HepG2 (cell line): ENCODE data around the gene RBP5. TPM values are rescaled to one million over a fixed set of nuclear protein-coding genes. Genes with fewer than 3 reads are reported as not detected.
A peak's percentile ranks its signal among the peaks of the same experiment; 100 is the strongest.

Source experiments
- FIP1L1 ChIP-seq: fragments of 200-400 bp; formaldehyde crosslinking; IDR thresholded peaks from 2 replicates; pipeline ENCODE4 v1.6.1; 2018; ENCODE audit warnings: low read depth, mild to moderate bottlenecking, low read length, moderate library complexity, borderline replicate concordance; ENCODE audit not compliant: insufficient read depth
- FOXJ3 ChIP-seq: sonication (generic); formaldehyde crosslinking; IDR thresholded peaks from 2 replicates; pipeline ENCODE4 v1.4.0; 2020; ENCODE audit warnings: missing genetic modification reagents, mild to moderate bottlenecking, borderline replicate concordance
- KLF13 ChIP-seq: sonication (generic); formaldehyde crosslinking; IDR thresholded peaks from 2 replicates; pipeline ENCODE4 v1.4.0; 2020; ENCODE audit warnings: mild to moderate bottlenecking, missing genetic modification reagents
- MAF1 ChIP-seq: sonication (generic); formaldehyde crosslinking; IDR thresholded peaks from 2 replicates; pipeline ENCODE4 v1.5.0; 2020; ENCODE audit warnings: missing genetic modification reagents, borderline replicate concordance
- NR2F1 ChIP-seq, 2 experiments: fragments of 450-650 bp in 1 of 2; formaldehyde crosslinking in 1 of 2; IDR thresholded peaks; 2 replicates each; pipeline versions ENCODE4 v1.5.0 to v1.6.1; 2016 to 2020; ENCODE audit warnings: mild to moderate bottlenecking in 1 of 2, missing compliant biosample characterization in 1 of 2, missing genetic modification reagents in 1 of 2, moderate library complexity in 1 of 2
- RELA ChIP-seq: sonication (generic); formaldehyde crosslinking; IDR thresholded peaks from 2 replicates; pipeline ENCODE4 v1.4.0; 2020; ENCODE audit warnings: missing genetic modification reagents
- RFX5 ChIP-seq: IDR thresholded peaks from 2 replicates; pipeline ENCODE4 v1.6.1; 2011; ENCODE audit warnings: low read depth, low read length, improper control_type of control experiment
- RFXANK ChIP-seq: IDR thresholded peaks from 2 replicates; pipeline ENCODE4 v1.6.1; 2016
- TCF12 ChIP-seq, 2 experiments: fragments of 450-650 bp in 1 of 2; sonication (generic) in 1 of 2; formaldehyde crosslinking in 1 of 2; IDR thresholded peaks; 2 replicates each; pipeline versions ENCODE4 v1.6.1 to v1.8.0; 2017 to 2022; ENCODE audit warnings: antibody characterized with exemption in 1 of 2, mild to moderate bottlenecking in 1 of 2, missing genetic modification reagents in 1 of 2, moderate library complexity in 1 of 2
- ZBTB49 ChIP-seq: sonication (generic); formaldehyde crosslinking; IDR thresholded peaks from 2 replicates; pipeline ENCODE4 v1.4.0; 2020; ENCODE audit warnings: missing genetic modification reagents, borderline replicate concordance
- ZFP41 ChIP-seq: sonication (generic); formaldehyde crosslinking; IDR thresholded peaks from 2 replicates; pipeline ENCODE4 v1.4.0; 2020; ENCODE audit warnings: mild to moderate bottlenecking, missing genetic modification reagents, borderline replicate concordance
- polyA plus RNA-seq, 8 experiments: library from polyadenylated mRNA; depleted of rRNA in 3 of 8; stranded (reverse) in 7 of 8; unstranded in 1 of 8; fragments of >200 nt; fragmentation: Illumina TruSeq in 4 of 8; extraction: Trizol in 4 of 8; gene quantifications; 2 replicates each; pipeline versions ENCODE4 v1.2.1 to v1.2.3, GENCODE V29; 2011 to 2016; ENCODE audit warnings: low read depth in 4 of 8, missing spikeins in 1 of 8, mixed read lengths in 1 of 8; ENCODE audit not compliant: insufficient read depth in 1 of 8
- total RNA-seq, 5 experiments: library from RNA; depleted of rRNA; stranded (reverse); fragments of >200 nt; fragmentation: Illumina TruSeq; extraction: Trizol; gene quantifications; 2 replicates each; pipeline ENCODE4 v1.2.3, GENCODE V29; 2016; ENCODE audit warnings: low read depth in 1 of 5
- TF ChIP-seq, protein P1 (sequence below): sonication (generic); formaldehyde crosslinking; IDR thresholded peaks from 2 replicates; pipeline ENCODE4 v1.5.0; 2020; ENCODE audit warnings: missing genetic modification reagents, mild to moderate bottlenecking, borderline replicate concordance
- TF ChIP-seq, protein P2 (sequence below): sonication (generic); formaldehyde crosslinking; IDR thresholded peaks from 2 replicates; pipeline ENCODE4 v1.4.0; 2020; ENCODE audit warnings: mild to moderate bottlenecking, missing genetic modification reagents
- TF ChIP-seq, protein P3 (sequence below): sonication (generic); formaldehyde crosslinking; IDR thresholded peaks from 2 replicates; pipeline ENCODE4 v1.8.0; 2022; ENCODE audit warnings: low read depth, missing genetic modification reagents
- TF ChIP-seq, protein P4 (sequence below): sonication (generic); formaldehyde crosslinking; IDR thresholded peaks from 2 replicates; pipeline ENCODE4 v1.4.0; 2020; ENCODE audit warnings: low read depth, missing genetic modification reagents

The RBP5 gene
- total and polyA plus RNA-seq, 2 of the 13 experiments (the other 11 are each of a cell fraction or from before 2014, with no cell fraction given) = 13.8 to 19.8 TPM

DNA sequence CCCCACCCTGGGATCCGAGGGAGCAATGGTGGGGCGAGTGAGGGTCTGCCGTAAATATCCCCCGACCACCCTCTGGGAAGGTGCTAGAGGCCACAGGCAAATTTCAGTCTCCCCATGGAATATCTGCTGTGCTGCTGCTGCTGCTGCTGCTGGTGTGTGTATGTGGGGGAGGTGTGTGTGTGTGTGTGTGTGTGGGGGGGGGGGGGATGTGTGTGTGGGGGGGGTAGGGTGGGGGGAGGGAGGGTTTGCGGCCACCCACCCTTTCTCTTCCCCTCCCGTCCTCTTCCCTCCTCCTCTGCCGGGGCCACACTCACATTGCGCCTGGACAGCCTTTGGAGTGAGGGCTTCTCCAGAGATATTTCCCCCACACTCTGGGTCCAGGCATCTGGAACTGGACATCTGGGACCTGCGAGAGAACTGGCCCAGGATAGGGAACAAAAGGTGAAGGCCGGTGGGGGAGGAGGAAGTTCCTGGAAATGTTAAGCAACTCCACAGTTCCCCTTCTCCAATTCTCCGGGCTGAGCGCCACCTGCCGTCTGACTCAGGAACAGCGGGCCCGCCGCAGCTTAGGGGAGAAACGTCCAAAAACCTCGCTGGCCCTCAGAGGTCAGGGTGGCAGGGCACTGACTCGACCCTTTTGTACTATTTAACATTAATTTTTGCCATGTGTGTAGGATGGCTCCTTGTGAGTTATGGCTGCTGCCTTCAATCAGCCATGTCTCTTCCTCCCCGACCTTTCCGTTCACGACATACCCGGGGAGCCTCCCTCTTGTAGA is 19.7 kb downstream of the RBP5 start, which contains the start of gene C1RL (continued):
- TF ChIP-seq, protein P1, sequence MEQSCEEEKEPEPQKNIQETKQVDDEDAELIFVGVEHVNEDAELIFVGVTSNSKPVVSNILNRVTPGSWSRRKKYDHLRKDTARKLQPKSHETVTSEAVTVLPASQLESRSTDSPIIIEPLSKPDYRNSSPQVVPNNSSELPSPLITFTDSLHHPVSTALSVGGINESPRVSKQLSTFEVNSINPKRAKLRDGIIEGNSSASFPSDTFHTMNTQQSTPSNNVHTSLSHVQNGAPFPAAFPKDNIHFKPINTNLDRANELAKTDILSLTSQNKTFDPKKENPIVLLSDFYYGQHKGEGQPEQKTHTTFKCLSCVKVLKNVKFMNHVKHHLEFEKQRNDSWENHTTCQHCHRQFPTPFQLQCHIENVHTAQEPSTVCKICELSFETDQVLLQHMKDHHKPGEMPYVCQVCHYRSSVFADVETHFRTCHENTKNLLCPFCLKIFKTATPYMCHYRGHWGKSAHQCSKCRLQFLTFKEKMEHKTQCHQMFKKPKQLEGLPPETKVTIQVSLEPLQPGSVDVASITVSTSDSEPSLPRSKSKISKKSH (CRISPR knock-in tag) = no peak
- TF ChIP-seq RFXANK (no peak), FOXJ3 (CRISPR knock-in tag) (no peak), RFX5 (no peak), ZBTB49 (CRISPR knock-in tag) (no peak), ZFP41 (CRISPR knock-in tag) (no peak), MAF1 (CRISPR knock-in tag) (no peak), TCF12 (IDR thresholded peaks at IDR 0.05) (no peak), TCF12 (CRISPR knock-in tag; IDR thresholded peaks at IDR 0.05) (no peak), NR2F1 (CRISPR knock-in tag; IDR thresholded peaks at IDR 0.05) (peak; percentile 53 to 74; a peak in 2 of 4 replicates), RELA (no peak), KLF13 (CRISPR knock-in tag) (no peak), FIP1L1 (no peak)
- TF ChIP-seq, protein P2, sequence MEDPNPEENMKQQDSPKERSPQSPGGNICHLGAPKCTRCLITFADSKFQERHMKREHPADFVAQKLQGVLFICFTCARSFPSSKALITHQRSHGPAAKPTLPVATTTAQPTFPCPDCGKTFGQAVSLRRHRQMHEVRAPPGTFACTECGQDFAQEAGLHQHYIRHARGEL = no peak
- TF ChIP-seq, protein P3, sequence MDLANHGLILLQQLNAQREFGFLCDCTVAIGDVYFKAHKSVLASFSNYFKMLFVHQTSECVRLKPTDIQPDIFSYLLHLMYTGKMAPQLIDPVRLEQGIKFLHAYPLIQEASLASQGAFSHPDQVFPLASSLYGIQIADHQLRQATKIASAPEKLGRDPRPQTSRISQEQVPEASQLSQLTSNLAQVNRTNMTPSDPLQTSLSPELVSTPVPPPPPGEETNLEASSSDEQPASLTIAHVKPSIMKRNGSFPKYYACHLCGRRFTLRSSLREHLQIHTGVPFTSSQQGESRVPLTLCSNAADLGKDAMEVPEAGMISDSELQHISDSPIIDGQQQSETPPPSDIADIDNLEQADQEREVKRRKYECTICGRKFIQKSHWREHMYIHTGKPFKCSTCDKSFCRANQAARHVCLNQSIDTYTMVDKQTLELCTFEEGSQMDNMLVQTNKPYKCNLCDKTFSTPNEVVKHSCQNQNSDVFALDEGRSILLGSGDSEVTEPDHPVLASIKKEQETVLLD (CRISPR knock-in tag) = no peak
- TF ChIP-seq, protein P4, sequence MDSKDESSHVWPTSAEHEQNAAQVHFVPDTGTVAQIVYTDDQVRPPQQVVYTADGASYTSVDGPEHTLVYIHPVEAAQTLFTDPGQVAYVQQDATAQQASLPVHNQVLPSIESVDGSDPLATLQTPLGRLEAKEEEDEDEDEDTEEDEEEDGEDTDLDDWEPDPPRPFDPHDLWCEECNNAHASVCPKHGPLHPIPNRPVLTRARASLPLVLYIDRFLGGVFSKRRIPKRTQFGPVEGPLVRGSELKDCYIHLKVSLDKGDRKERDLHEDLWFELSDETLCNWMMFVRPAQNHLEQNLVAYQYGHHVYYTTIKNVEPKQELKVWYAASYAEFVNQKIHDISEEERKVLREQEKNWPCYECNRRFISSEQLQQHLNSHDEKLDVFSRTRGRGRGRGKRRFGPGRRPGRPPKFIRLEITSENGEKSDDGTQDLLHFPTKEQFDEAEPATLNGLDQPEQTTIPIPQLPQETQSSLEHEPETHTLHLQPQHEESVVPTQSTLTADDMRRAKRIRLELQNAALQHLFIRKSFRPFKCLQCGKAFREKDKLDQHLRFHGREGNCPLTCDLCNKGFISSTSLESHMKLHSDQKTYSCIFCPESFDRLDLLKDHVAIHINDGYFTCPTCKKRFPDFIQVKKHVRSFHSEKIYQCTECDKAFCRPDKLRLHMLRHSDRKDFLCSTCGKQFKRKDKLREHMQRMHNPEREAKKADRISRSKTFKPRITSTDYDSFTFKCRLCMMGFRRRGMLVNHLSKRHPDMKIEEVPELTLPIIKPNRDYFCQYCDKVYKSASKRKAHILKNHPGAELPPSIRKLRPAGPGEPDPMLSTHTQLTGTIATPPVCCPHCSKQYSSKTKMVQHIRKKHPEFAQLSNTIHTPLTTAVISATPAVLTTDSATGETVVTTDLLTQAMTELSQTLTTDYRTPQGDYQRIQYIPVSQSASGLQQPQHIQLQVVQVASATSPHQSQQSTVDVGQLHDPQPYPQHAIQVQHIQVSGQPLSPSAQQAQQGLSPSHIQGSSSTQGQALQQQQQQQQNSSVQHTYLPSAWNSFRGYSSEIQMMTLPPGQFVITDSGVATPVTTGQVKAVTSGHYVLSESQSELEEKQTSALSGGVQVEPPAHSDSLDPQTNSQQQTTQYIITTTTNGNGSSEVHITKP (CRISPR knock-in tag) = no peak
